ENCODE measurements around the gene MPPED1. TPM values are rescaled to one million over a fixed set of nuclear protein-coding genes. Genes with fewer than 3 reads are reported as not detected.

The MPPED1 gene
- total and polyA plus RNA-seq, 4 donors, result 0.89 to 6.5 (median 4.1) TPM

GRCh38 chr22:43434275-43434927, 22.6 kb downstream of the MPPED1 start:
- Histone ChIP-seq H3K4me1 (ENCODE audit: control insufficient read depth in 4 of 4, insufficient read depth in 4 of 4, low read length in 3 of 4) (peaks cover 5 to 15% (median 11%) of the 10 kb centered on the region in 4 donors), H3K9ac (ENCODE audit: low read depth in 1 of 2, low read length in 2 of 2) (no peak overlapping the region), H3K27ac (ENCODE audit: low read depth in 1 of 2, low read length in 2 of 2) (no peak overlapping the region), H3K9me3 (ENCODE audit: control insufficient read depth in 4 of 4, low read length in 3 of 4) (no peaks in the 10 kb centered on the region), H3K36me3 (ENCODE audit: control insufficient read depth in 4 of 4, insufficient read depth in 3 of 4, low read depth in 1 of 4, low read length in 3 of 4) (no peaks in the 10 kb centered on the region), H3K4me3 (ENCODE audit: low read depth in 1 of 3, low read length in 3 of 3) (no peak overlapping the region), H3K27me3 (ENCODE audit: control insufficient read depth in 4 of 4, insufficient read depth in 4 of 4, low read length in 3 of 4) (no peaks in the 10 kb centered on the region)
- TF ChIP-seq YY1 (IDR thresholded peaks at IDR 0.05) (no peak), EGR1 (IDR thresholded peaks at IDR 0.05; ENCODE audit: low read depth in 2 of 2) (no peak), ATF3 (IDR thresholded peaks at IDR 0.05) (no peak), JUND (IDR thresholded peaks at IDR 0.05) (no peak), ZBTB33 (IDR thresholded peaks at IDR 0.05) (no peak), RXRA (IDR thresholded peaks at IDR 0.05) (no peak)
- DNase-seq (ENCODE audit: low spot score), result no peak
- 89% methylated on average over 25 of the region's 25 CpGs for WGBS

- TF ChIP-seq EGR1 (IDR thresholded peaks at IDR 0.05; ENCODE audit: low read depth in 2 of 2), result no peak
- TF ChIP-seq RXRA (IDR thresholded peaks at IDR 0.05), result no peak
- TF ChIP-seq MAX (IDR thresholded peaks at IDR 0.05), result no peak
- TF ChIP-seq CTCF (IDR thresholded peaks at IDR 0.05; ENCODE audit: low read depth, low read length, missing input control), result no peak
- no peak for TF ChIP-seq ZBTB33 (IDR thresholded peaks at IDR 0.05)
- no peak for TF ChIP-seq TAF1 (conservative IDR thresholded peaks at IDR 0.05)
- no peak for TF ChIP-seq RAD21 (IDR thresholded peaks at IDR 0.05)
- H3K4me1 ChIP-seq (ENCODE audit: control insufficient read depth in 4 of 4, insufficient read depth in 4 of 4, low read length in 3 of 4), result peaks cover 5 to 15% (median 11%) of the 10 kb centered on the region in 4 donors
- H3K27ac ChIP-seq (ENCODE audit: low read depth in 1 of 2, low read length in 2 of 2), result no peak overlapping the region
- no peaks in the 10 kb centered on the region for H3K36me3 ChIP-seq (ENCODE audit: control insufficient read depth in 4 of 4, insufficient read depth in 3 of 4, low read depth in 1 of 4, low read length in 3 of 4)
- no peaks in the 10 kb centered on the region for H3K27me3 ChIP-seq (ENCODE audit: control insufficient read depth in 4 of 4, insufficient read depth in 4 of 4, low read length in 3 of 4)
- no peak overlapping the region for H3K4me3 ChIP-seq (ENCODE audit: low read depth in 1 of 3, low read length in 3 of 3)
- WGBS, result 94% methylated on average over 26 of the region's 26 CpGs
- H3K9me3 ChIP-seq (ENCODE audit: control insufficient read depth in 4 of 4, low read length in 3 of 4), result no peaks in the 10 kb centered on the region
- DNase-seq (ENCODE audit: low spot score), result no peak
- H3K9ac ChIP-seq (ENCODE audit: low read depth in 1 of 2, low read length in 2 of 2), result no peak overlapping the region
These were observed 23.1 kb downstream of the MPPED1 start for GRCh38 chr22:43434928-43435311.

All from liver (tissue), 9 donors.